SW480 (cell line): ENCODE measurements around the gene PSMD10.

Source experiments
- DNase-seq: peaks from one replicate; pipeline ENCODE4 v3.0.0-alpha.2; 2016; ENCODE audit warnings: low spot score

The PSMD10 gene

DNA sequence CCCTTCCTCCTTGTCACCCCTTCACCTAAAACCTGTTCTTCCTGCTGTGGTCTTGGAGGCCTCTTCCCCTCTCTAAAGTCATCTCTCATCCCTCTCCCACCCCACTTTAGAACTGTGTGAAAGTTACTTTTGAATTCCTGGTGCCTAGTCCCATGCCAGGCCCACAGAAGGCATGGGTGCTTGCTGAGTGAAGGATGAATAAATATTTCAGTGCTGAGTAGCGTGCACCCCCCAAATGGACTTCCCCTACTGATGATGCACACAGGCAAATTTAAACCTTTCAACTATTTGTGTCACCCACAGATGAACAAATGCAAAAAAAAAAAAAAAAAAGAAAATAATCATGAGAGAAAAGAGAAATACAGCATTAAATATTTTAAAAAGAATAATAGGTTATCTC lies 19.8 kb downstream of the PSMD10 start:
- DNase-seq, result no peak

DNA sequence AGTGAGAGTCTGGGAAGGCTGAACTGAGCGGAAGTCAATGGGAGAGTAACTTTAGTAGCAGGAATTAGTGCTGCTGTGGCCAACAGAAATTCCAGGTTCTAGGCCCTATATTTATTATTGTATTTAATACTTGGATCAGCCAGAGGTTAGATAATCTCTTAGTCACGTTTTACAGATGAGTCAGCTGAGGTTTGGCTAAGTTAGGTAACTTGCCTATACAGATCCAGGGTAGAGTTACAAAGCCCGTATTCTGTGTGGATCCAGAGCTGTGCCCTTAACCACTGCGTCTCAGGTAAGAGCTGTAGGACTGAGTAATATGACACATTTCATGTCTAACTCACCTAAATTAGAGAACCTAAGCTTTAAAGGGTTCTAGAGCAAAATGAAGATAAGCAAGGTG lies 20.5 kb downstream of the PSMD10 start:
- DNase-seq, result peak; percentile 41

DNA sequence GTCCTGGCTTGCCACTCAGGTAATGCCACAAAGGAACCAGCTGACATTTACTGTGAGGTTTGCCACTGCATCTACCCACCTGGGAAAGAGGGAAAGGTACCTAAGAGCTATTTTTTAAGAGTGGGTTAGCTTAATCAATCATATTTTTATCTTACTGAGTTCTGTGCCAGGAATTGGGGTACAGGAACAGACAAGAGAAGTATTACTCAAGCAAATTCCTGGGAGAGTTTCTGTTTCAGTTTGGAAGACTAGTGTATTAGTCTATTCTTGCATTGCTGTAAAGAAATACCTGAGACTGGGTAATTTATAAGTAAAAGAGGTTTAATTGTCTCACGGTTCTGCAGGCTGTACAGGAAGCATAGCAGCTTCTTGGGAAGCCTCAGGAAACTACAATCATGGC lies 23.2 kb downstream of the PSMD10 start:
- DNase-seq, result no peak

DNA sequence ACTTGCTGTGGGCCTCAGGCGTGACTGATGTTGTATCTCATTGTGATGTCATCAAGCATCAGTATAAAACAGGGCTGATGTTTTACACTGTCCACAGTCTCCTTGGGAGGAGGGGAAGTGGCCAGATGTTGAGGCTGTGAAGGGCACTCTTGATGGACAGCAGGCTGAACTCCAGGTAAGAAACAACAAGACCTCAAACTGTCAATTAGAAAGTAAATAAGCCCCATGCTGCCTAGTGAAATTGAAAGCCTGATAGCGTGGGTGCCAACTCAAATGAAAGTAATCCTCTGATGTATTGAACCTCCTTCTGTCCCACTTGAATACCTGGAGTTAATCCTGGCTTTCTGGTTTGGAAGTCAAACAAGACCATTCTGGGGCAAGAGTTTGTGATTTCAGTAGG lies 26.7 kb downstream of the PSMD10 start:
- no peak for DNase-seq

DNA sequence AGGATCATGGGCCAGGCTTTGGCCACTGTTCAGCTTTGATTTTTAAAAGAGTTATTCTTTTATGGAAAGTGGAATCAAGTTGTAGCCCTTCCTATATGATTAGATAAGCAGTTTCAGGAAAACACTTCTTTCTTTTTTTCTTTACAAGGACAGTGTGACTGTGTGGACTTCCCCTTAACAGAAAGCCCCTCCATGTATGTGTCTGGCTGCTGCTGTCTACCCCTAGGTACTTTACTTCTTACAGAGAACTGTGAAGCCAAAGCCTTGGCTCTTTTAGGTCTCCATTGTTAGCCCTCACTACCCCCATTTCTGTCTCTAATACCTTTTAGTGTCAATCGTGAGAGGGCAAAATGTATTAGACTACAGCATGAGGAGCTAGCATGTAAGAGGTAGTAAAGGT lies 27.3 kb downstream of the PSMD10 start:
- DNase-seq, result no peak

DNA sequence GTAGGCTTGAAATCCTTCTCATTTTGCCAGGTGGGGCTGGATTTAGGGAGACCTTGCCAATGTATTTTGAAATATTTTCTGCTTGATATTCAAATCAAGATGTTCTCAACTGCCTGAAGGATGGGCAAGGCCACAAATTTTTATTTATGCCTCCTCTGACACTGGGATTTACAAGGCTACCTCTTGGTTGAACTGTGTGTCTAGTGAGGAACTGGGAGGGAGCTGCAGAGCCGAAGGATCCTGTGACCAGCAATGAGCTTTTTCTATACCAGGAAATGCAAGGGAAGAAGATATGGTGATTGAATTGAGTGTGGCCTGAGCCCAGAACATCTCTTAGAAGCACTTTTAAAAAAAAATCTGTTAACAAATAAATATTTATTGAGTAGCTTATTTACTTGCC lies 31.5 kb downstream of the PSMD10 start:
- no peak for DNase-seq

DNA sequence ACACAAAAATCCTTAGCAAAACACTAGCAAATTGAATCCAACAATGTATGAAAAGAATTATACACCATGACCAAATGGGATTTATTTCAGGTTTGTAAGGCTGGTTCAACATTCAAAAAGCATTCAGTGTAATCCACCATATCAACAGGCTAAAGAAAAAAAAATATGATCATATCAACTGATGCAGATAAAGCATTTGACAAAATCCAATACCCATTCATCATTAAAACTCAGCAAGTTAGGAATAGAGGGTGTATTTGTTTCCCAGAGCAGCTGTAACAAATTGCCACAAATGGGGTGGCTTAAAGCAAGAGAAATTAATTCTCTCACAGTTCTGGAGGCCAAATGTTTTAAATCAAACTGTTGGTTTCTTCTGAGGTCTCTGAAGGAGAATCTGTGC lies 35.8 kb downstream of the PSMD10 start:
- no peak for DNase-seq

DNA sequence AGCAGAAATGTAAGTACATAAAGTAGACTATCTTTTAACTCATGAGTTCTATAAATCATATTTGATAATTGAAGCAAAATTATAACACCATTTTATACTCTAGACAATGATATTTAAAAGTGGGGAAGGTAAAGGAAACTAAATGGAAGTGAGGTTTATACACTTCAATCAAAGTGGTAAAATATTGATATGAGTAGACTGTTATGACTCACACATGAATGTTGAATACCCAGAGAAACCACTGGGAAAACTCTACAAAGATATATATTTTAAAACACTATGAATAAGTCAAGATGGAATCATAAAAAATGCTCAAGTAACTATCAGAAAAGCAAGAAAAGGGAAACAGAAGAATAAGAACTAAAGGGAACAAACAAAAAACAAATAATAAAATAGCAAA lies 38.1 kb downstream of the PSMD10 start:
- no peak for DNase-seq

DNA sequence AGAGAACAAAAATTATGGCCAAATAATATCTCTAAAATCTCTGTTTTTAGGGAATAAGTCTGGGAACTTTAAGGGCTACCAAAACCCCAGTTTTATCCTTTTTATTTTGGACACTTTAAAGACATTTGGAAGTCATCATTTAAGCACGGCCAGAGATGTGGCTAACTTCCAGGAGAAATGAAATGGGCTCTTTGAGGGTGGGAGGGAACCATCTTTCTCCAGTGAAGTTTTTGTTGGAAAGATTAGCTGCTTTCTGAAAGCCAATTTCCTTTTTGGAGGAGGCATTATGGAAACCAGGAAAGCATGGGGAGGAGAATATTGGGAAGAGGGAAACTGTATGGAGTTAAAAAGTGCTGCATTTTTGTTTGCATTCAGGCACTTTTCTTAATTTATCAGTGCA lies 41.7 kb downstream of the PSMD10 start:
- DNase-seq, result no peak

DNA sequence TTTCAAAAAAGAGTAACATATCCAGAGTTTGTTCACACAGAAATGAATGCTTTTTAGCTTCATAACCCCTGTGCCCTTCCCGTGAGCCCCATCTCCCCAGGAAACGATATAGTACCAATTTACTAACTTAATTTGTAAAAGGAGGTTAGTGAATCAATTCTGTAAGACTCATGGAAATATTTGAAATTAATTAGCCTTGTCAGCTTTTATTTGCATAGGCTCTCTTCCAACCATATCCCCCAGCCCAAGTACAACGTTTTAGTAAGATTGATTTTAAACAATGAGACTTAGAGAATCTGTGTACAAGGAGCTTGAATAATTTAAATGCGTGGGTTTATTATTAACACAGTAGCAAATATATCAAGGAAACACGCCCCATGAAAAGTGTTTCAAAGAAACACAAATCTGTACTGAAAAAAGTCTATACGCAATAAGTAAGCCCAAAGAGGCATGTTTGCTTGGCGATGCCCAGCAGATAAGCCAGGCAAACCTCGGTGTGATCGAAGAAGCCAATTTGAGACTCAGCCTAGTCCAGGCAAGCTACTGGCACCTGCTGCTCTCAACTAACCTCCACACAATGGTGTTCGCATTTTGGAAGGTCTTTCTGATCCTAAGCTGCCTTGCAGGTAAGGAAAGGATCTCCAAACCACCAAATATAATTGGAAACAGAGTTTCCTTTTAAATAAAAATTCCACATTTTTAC lies 46.6 kb downstream of the PSMD10 start, which contains the start of gene VSIG1:
TSS of gene VSIG1 (plus strand) at position 512 of the 703 bp plus-strand sequence. CDS start at position 578, 66 bp downstream.
- no peak for DNase-seq

DNA sequence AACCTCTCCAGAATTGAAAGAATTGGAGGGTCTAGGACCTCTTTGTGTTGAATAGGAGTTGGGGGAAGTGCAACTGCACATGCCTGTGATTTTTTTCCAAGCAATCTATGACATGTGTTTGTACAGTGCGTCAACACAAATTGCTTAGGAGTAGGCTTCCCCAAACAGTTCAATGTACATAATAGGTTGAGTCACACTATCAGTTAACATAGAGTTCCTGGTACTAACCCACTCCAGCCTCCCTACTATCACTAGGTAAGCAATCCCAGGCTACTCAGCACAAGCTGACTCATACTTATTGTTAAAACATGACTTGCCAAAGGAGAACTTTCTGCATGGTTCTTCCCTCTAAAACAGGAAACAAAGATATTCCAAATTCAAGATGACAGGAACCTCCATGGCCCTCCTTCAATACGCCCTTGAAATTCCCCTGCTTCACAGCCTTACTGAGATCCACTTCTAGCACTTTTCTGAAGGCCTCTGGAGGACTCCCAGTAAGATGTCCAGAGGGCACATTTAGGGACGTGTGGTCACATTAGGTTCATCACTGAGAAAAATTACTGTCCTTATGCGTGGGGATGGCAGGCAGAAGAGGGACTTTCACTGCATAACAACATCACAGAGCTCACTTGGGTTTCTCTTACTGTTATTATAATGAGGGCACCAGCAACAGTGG lies 54.9 kb downstream of the PSMD10 start:
- DNase-seq, result peak; percentile 41

DNA sequence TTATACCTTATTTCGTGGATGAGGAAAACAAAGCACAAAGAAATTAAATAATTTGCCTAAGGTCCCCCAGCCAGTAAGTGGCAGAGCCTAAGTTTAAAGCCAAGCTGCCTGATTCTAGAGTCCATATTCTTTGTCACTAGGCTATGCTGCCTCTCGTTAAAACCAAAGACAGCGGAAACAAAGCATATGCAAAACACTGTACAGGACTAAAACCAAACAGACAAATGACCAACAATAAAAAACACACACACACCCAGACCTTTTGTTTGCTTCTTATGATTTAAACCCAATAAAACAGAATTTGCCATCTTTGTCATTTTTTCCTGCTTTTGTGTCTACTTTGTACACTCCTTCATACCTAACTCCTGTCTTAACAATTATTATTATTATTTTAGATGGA lies 56.6 kb downstream of the PSMD10 start:
- no peak for DNase-seq
